Measurements from ENCODE around the gene GNMT. TPM values are rescaled to one million over a fixed set of nuclear protein-coding genes. Genes with fewer than 3 reads are reported as not detected.
A peak's percentile ranks its signal among the peaks of the same experiment; 100 is the strongest.

The GNMT gene
- total and polyA plus RNA-seq, 9 of the 15 experiments (the other 6 are each of a cell fraction or from before 2014, with no cell fraction given), result 0.11 to 0.29 (median 0.15) TPM; not detected in 6

DNA sequence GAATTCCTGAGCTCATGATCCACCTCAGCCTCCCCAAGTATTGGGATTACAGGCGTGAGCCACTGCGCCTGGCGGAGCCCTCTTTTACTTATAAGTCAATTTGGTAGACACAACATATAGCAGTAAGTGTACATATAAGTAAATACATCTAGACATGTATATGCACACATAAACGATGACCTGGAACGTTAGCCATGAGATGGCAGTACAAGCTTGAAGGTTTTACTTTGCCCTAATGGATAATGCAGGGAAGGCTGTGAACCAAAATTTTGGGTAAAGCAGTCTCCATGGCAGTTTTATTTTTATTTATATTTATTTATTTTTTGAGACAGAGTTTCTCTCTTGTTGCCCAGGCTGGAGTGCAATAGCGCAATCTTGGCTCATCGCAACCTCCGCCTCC lies 2.4 kb upstream of the GNMT start:
- no peak overlapping the region for H3K9ac ChIP-seq (ENCODE audit: insufficient read depth in 1 of 2, low read depth in 2 of 2, low read length in 2 of 2)

More for the DNA sequence above, 2.4 kb upstream of the GNMT start:
- ChIA-PET CTCF (ENCODE audit: low intra/inter-chr PET ratio) (no interaction called here), POLR2A (interaction anchor here (0.6 to 1.5 kb wide), 4 partner anchors 8 to 287 kb away, joined by 3 to 4 read pairs (median 3); no protein-coding TSS in a partner anchor)
- no TSS peak for BruUV-seq (replicated peaks)
- in situ Hi-C loops (cut with MboI), result no loop called here
- Histone ChIP-seq H3K4me3 (no peak overlapping the region), H3K9me3 (replicated peaks; ENCODE audit: control insufficient read depth, insufficient read depth, low read depth, low read length) (no peaks in the 10 kb centered on the region), H3K9me1 (ENCODE audit: control insufficient read depth, insufficient read depth, low read length) (no peaks in the 10 kb centered on the region), H3K79me2 (ENCODE audit: control insufficient read depth, insufficient read depth, low read length) (no peaks in the 10 kb centered on the region), H3K27me3 (ENCODE audit: control insufficient read depth in 2 of 2, insufficient read depth in 2 of 2, low read length in 2 of 2) (no peaks in the 10 kb centered on the region), H3K4me2 (ENCODE audit: insufficient read depth, low read length) (no peak overlapping the region), H3K4me1 (replicated peaks in 1 of 2; ENCODE audit: control insufficient read depth in 2 of 2, insufficient read depth in 2 of 2, low read length in 2 of 2) (peaks cover 0 to 10% of the 10 kb centered on the region in 2 experiments; a peak in 1 of 5 replicates), H3K27ac (ENCODE audit: extremely low read depth, low read depth, low read length) (no peak overlapping the region), H2AFZ (ENCODE audit: low read depth, low read length) (no peak overlapping the region), H4K20me1 (replicated peaks; ENCODE audit: control insufficient read depth, insufficient read depth, low read length) (no peaks in the 10 kb centered on the region), H3K36me3 (ENCODE audit: control insufficient read depth, insufficient read depth, low read length) (no peaks in the 10 kb centered on the region)
- intact Hi-C loops (cut with micrococcal nuclease), result no loop called here
- peak; percentile 8 to 55; a peak in 1 of 4 replicates for TF ChIP-seq RAD21 (CRISPR knock-in tag; conservative IDR thresholded peaks at IDR 0.05 in 1 of 2, IDR thresholded peaks at IDR 0.05 in 1 of 2)
- TF ChIP-seq REST (IDR thresholded peaks at IDR 0.05; ENCODE audit: borderline replicate concordance), result peak; percentile 25; the same call in 1 of the 2 replicates
- no peak for TF ChIP-seq REST (CRISPR knock-in tag; IDR thresholded peaks at IDR 0.05; ENCODE audit: low read depth)
- TF ChIP-seq PRPF4 (IDR thresholded peaks at IDR 0.05; ENCODE audit: insufficient read depth, low read depth, low read length, poor library complexity, severe bottlenecking), result no peak
- TF ChIP-seq, protein P1, sequence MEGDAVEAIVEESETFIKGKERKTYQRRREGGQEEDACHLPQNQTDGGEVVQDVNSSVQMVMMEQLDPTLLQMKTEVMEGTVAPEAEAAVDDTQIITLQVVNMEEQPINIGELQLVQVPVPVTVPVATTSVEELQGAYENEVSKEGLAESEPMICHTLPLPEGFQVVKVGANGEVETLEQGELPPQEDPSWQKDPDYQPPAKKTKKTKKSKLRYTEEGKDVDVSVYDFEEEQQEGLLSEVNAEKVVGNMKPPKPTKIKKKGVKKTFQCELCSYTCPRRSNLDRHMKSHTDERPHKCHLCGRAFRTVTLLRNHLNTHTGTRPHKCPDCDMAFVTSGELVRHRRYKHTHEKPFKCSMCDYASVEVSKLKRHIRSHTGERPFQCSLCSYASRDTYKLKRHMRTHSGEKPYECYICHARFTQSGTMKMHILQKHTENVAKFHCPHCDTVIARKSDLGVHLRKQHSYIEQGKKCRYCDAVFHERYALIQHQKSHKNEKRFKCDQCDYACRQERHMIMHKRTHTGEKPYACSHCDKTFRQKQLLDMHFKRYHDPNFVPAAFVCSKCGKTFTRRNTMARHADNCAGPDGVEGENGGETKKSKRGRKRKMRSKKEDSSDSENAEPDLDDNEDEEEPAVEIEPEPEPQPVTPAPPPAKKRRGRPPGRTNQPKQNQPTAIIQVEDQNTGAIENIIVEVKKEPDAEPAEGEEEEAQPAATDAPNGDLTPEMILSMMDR (IDR thresholded peaks at IDR 0.05 in 2 of 3, conservative IDR thresholded peaks at IDR 0.05 in 1 of 3; ENCODE audit: insufficient read depth in 2 of 3, low read depth in 1 of 3, low read length in 3 of 3), result peak; percentile 16 to 44 (median 25); a peak in 3 of 6 replicates
- 50% methylated on average over 8 of the region's 8 CpGs for WGBS (ENCODE audit: insufficient coverage, low coverage, missing lambda C conversion rate)
- FAIRE-seq, result no peak
- peak in 1 of 4 experiments; percentile 40 for DNase-seq (ENCODE audit: extremely low read depth in 1 of 4, low spot score in 3 of 4)
- ATAC-seq, result peak; percentile 73

All from K562 (cell line).